PC-9 (cell line): Measurements from ENCODE around the gene CDS1. TPM values are rescaled to one million over a fixed set of nuclear protein-coding genes. Genes with fewer than 3 reads are reported as not detected.

Experiments used
- BruUV-seq: library from RNA; stranded (reverse); fragments of 400-500 nt; replicated peaks from 2 replicates; lab custom pipeline; 2021; lab: Mats Ljungman, UMichigan
- CTCF ChIA-PET: fragments of 300-600 bp; sonication (Branson Sonifier 250); formaldehyde crosslinking; loops from one replicate; lab custom pipeline; 2022; ENCODE audit warnings: antibody characterized with exemption; lab: Charles Lee
- POLR2A ChIA-PET: fragments of 300-600 bp; sonication (Branson Sonifier 250); formaldehyde crosslinking; loops from one replicate; lab custom pipeline; 2022; ENCODE audit warnings: antibody characterized with exemption; ENCODE audit not compliant: unreplicated experiment; lab: Charles Lee
- DNase-seq, 2 experiments: peaks; one replicate each; pipeline versions ENCODE4 v3.0.0 to v3.0.0-alpha.2; 2015 to 2022; ENCODE audit warnings: mixed read lengths in 1 of 2
- H2AFZ ChIP-seq: fragments of 200-600 bp; sonication (generic); 2 replicates; pipeline ENCODE4 v1.8.1; 2017; ENCODE audit warnings: antibody characterized with exemption
- H3F3A ChIP-seq: fragments of 200-600 bp; sonication (generic); 2 replicates; pipeline ENCODE4 v1.8.1; 2017; ENCODE audit warnings: antibody characterized with exemption, mild to moderate bottlenecking, low read depth; ENCODE audit not compliant: insufficient read depth
- H3K27ac ChIP-seq: fragments of 200-600 bp; sonication (generic); 2 replicates; pipeline ENCODE4 v1.6.1; 2016; ENCODE audit warnings: mixed run types
- H3K27me3 ChIP-seq: fragments of 200-600 bp; sonication (generic); 2 replicates; pipeline ENCODE4 v1.6.1; 2016; ENCODE audit warnings: low read depth, mixed run types; ENCODE audit not compliant: insufficient read depth
- H3K36me3 ChIP-seq: fragments of 200-600 bp; sonication (generic); 2 replicates; pipeline ENCODE4 v1.6.1; 2016; ENCODE audit warnings: low read depth, mixed run types
- H3K4me1 ChIP-seq: fragments of 200-600 bp; sonication (generic); replicated peaks from 2 replicates; pipeline ENCODE4 v1.6.1; 2016; ENCODE audit warnings: mixed run types; ENCODE audit not compliant: insufficient read depth
- H3K4me2 ChIP-seq: fragments of 200-600 bp; sonication (generic); 2 replicates; pipeline ENCODE4 v1.6.1; 2017; ENCODE audit warnings: mixed run types
- H3K4me3 ChIP-seq: fragments of 200-600 bp; sonication (generic); 2 replicates; pipeline ENCODE4 v1.6.1; 2016; ENCODE audit warnings: mixed run types
- H3K79me2 ChIP-seq: fragments of 200-600 bp; sonication (generic); 2 replicates; pipeline ENCODE4 v1.6.1; 2017; ENCODE audit warnings: low read depth, mixed run types
- H3K9me2 ChIP-seq: fragments of 200-600 bp; sonication (generic); 2 replicates; pipeline ENCODE4 v1.8.1; 2017; ENCODE audit warnings: mild to moderate bottlenecking; ENCODE audit not compliant: insufficient read depth
- H3K9me3 ChIP-seq: fragments of 200-600 bp; sonication (generic); 2 replicates; pipeline ENCODE4 v1.8.1; 2016; ENCODE audit warnings: low read depth; ENCODE audit not compliant: insufficient read depth
- H4K20me1 ChIP-seq: fragments of 200-600 bp; sonication (generic); 2 replicates; pipeline ENCODE4 v1.8.1; 2017; ENCODE audit not compliant: insufficient read depth
- EZH2 ChIP-seq: fragments of 200-600 bp; sonication (generic); IDR thresholded peaks from 2 replicates; pipeline ENCODE4 v1.8.0; 2017; ENCODE audit warnings: antibody characterized with exemption, low read depth
- intact Hi-C: fragments of 100-400 bp; cut with micrococcal nuclease; formaldehyde crosslinking; loops from one replicate; pipeline ENCODE4 v1.10.0; 2022; ENCODE audit not compliant: unreplicated experiment
- total RNA-seq: library from RNA; stranded (reverse); gene quantifications from 2 replicates; pipeline ENCODE4 v1.2.3, GENCODE V29; 2021
- TF ChIP-seq, protein P1 (sequence below): fragments of 200-600 bp; sonication (generic); conservative IDR thresholded peaks from 2 replicates; pipeline ENCODE4 v1.6.1; 2017; ENCODE audit warnings: mixed run types, antibody characterized with exemption, mild to moderate bottlenecking, moderate library complexity

The CDS1 gene
- total RNA-seq, 1 experiment from 2014 or later = 35.6 TPM

DNA sequence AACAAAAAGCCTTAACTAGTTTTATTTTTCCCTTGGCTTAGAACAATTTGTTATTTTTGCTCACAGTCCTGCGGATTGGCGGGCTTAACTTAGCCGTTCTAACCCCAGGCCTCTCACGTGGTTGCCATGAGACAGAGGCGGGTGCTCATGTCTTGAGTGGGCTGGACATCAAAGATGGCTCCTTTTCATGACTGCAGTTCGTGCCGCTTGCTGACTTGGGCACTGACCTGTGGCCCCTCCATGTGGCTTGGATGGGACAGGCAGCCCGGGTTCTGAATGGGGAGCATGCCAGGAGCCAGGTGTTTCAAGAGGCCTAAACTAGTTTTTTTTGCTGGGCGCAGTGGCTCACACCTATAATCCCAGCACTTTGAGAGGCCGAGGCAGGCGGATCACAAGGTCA is 40.7 kb downstream of the CDS1 start:
- TF ChIP-seq, protein P1, sequence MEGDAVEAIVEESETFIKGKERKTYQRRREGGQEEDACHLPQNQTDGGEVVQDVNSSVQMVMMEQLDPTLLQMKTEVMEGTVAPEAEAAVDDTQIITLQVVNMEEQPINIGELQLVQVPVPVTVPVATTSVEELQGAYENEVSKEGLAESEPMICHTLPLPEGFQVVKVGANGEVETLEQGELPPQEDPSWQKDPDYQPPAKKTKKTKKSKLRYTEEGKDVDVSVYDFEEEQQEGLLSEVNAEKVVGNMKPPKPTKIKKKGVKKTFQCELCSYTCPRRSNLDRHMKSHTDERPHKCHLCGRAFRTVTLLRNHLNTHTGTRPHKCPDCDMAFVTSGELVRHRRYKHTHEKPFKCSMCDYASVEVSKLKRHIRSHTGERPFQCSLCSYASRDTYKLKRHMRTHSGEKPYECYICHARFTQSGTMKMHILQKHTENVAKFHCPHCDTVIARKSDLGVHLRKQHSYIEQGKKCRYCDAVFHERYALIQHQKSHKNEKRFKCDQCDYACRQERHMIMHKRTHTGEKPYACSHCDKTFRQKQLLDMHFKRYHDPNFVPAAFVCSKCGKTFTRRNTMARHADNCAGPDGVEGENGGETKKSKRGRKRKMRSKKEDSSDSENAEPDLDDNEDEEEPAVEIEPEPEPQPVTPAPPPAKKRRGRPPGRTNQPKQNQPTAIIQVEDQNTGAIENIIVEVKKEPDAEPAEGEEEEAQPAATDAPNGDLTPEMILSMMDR = no peak
- TF ChIP-seq EZH2 = no peak
- no peaks in the 10 kb centered on the region for H3K36me3 ChIP-seq
- H3K4me1 ChIP-seq = no peaks in the 10 kb centered on the region
- no peaks in the 10 kb centered on the region for H3K27me3 ChIP-seq
- no peaks in the 10 kb centered on the region for H3K79me2 ChIP-seq
- H3K27ac ChIP-seq = no peak overlapping the region
- ChIA-PET POLR2A (no interaction called here), CTCF (no interaction called here)
- intact Hi-C loops = no loop called here
- H3K4me2 ChIP-seq = no peak overlapping the region
- H3K9me3 ChIP-seq = no peaks in the 10 kb centered on the region
- DNase-seq = no peak
- BruUV-seq = no TSS peak
- H3K9me2 ChIP-seq = no peaks in the 10 kb centered on the region; the same call in 1 of the 2 replicates
- no peak overlapping the region for H2AFZ ChIP-seq
- H3F3A ChIP-seq = no peaks in the 10 kb centered on the region
- H3K4me3 ChIP-seq = no peak overlapping the region
- no peaks in the 10 kb centered on the region for H4K20me1 ChIP-seq

DNA sequence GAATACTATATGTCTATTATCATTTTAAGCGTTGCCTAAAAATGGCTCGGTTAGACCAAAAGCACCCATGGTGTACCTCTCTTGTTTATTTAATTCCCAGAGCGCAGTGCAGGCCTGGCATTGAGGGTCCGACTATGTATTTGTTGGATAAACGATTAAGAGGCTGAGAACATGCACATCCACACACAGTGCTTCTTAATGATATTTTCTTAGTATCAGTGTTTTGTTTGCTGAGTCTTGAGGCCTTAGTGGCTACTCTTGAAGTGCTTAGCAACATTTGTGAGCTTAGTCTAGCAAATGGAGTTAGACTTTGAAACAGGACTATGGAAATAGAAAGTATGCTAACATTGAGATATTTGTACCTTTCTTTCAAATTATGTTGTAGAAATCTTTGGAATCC is 43.7 kb downstream of the CDS1 start:
- POLR2A ChIA-PET = no interaction called here
- Histone ChIP-seq H3K9me2 (no peaks in the 10 kb centered on the region; the same call in 1 of the 2 replicates), H3K27ac (no peak overlapping the region), H3K4me1 (no peaks in the 10 kb centered on the region), H3K4me2 (no peak overlapping the region), H3K36me3 (no peaks in the 10 kb centered on the region), H3K79me2 (no peaks in the 10 kb centered on the region), H3K27me3 (no peaks in the 10 kb centered on the region), H3K4me3 (no peak overlapping the region), H4K20me1 (no peaks in the 10 kb centered on the region), H3F3A (no peaks in the 10 kb centered on the region), H3K9me3 (no peaks in the 10 kb centered on the region), H2AFZ (no peak overlapping the region)
- DNase-seq = no peak
- BruUV-seq = no TSS peak
- no peak for TF ChIP-seq EZH2
- TF ChIP-seq, protein P1 = no peak
- intact Hi-C loops = no loop called here
- CTCF ChIA-PET = no interaction called here

DNA sequence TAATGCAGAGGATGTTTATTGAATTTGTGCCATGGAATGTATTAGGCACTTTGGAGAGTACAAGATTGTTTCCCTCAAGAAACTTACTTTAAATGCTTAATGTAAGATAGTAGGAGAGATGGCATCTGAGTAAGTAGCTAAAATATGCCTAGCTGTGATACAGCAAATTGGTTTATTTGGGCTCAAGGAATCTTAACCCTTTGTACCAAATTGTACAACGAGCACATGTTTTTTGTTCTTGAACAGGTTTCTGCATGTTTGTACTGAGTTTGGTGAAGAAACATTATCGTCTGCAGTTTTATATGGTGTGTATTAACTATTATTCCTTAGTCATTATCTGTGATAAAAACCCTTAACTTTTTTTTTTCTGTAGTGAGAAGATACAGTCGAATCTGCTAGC is 48.6 kb downstream of the CDS1 start:
- H2AFZ ChIP-seq = no peak overlapping the region
- no peaks in the 10 kb centered on the region; the same call in 1 of the 2 replicates for H3K9me2 ChIP-seq
- H3K27me3 ChIP-seq = no peaks in the 10 kb centered on the region
- ChIA-PET POLR2A (no interaction called here), CTCF (no interaction called here)
- intact Hi-C loops = no loop called here
- DNase-seq = no peak
- no peaks in the 10 kb centered on the region for H3K9me3 ChIP-seq
- H3K4me3 ChIP-seq = no peak overlapping the region
- H3K27ac ChIP-seq = no peak overlapping the region
- 0 out of 2 replicates have a peak, but pooled peaks cover 6% of the 10 kb centered on the region for H3K36me3 ChIP-seq
- H3K4me2 ChIP-seq = no peak overlapping the region
- no peaks in the 10 kb centered on the region for H3K4me1 ChIP-seq
- no TSS peak for BruUV-seq
- no peaks in the 10 kb centered on the region; the same call in 1 of the 2 replicates for H3F3A ChIP-seq
- H4K20me1 ChIP-seq = no peaks in the 10 kb centered on the region
- TF ChIP-seq, protein P1 = no peak
- TF ChIP-seq EZH2 = no peak
- H3K79me2 ChIP-seq = no peaks in the 10 kb centered on the region
